Calu3 (cell line): ENCODE results near the gene C6orf120. TPM values are rescaled to one million over a fixed set of nuclear protein-coding genes. Genes with fewer than 3 reads are reported as not detected.

Source experiments
- BruUV-seq: library from RNA; stranded (reverse); fragments of 400-500 nt; replicated peaks from 2 replicates; lab custom pipeline; 2021; lab: Mats Ljungman, UMichigan
- CTCF ChIA-PET: fragments of 300-600 bp; sonication (Branson Sonifier 250); formaldehyde crosslinking; loops from one replicate; lab custom pipeline; 2022; ENCODE audit warnings: antibody characterized with exemption; lab: Charles Lee
- DNase-seq: peaks from one replicate; pipeline ENCODE4 v3.0.0; 2022
- H3K27ac Mint-ChIP-seq: one replicate; pipeline ENCODE4 v1.8.0; 2022; ENCODE audit warnings: mixed read lengths; ENCODE audit not compliant: unreplicated experiment
- H3K27me3 Mint-ChIP-seq: one replicate; pipeline ENCODE4 v1.8.0; 2022; ENCODE audit warnings: mixed read lengths; ENCODE audit not compliant: unreplicated experiment
- H3K36me3 Mint-ChIP-seq: one replicate; pipeline ENCODE4 v1.8.0; 2022; ENCODE audit warnings: mild to moderate bottlenecking, moderate library complexity, mixed read lengths; ENCODE audit not compliant: insufficient read depth, unreplicated experiment
- H3K4me1 Mint-ChIP-seq: one replicate; pipeline ENCODE4 v1.8.0; 2022; ENCODE audit warnings: mild to moderate bottlenecking, low read depth, mixed read lengths; ENCODE audit not compliant: unreplicated experiment
- H3K4me3 Mint-ChIP-seq: one replicate; pipeline ENCODE4 v1.8.0; 2022; ENCODE audit warnings: mild to moderate bottlenecking, low read depth, moderate library complexity, mixed read lengths; ENCODE audit not compliant: unreplicated experiment
- H3K9me3 Mint-ChIP-seq: one replicate; pipeline ENCODE4 v1.8.0; 2022; ENCODE audit warnings: low read depth, mixed read lengths; ENCODE audit not compliant: unreplicated experiment
- intact Hi-C: fragments of 100-400 bp; cut with micrococcal nuclease; formaldehyde crosslinking; loops from one replicate; pipeline ENCODE4 v1.10.0; 2022; ENCODE audit not compliant: unreplicated experiment
- total RNA-seq: library from RNA; stranded (reverse); gene quantifications from 2 replicates; pipeline ENCODE4 v1.2.3, GENCODE V29; 2022
- TF ChIP-seq, protein P1 (sequence below): fragments of 200-600 bp; IDR thresholded peaks from one replicate; pipeline ENCODE4 v1.8.0; 2022; ENCODE audit warnings: antibody characterized with exemption; ENCODE audit not compliant: unreplicated experiment

C6orf120 gene
- total RNA-seq, 1 experiment from 2014 or later: 20.9 TPM

DNA sequence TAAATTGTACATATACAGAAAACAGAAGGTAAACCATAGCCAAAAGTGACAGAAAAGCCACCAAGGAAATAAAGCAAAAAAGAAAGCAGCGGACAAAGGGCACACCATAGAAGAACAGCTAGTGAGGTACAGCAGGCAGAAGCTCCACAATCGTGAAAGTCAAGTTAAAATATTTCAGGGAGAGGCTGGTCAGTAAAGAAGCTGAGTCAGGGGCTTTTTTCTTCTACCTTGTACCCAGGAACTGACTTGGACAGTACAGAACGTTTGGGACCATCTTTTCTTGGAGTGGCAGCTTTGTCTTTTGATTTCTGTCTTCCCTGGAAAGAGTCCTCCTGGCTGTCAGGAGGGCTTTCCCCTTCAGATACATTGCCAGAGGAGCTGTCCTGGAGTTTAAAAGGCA, 8.1 kb downstream of the C6orf120 start:
- intact Hi-C loops: no loop called here
- TF ChIP-seq, protein P1, sequence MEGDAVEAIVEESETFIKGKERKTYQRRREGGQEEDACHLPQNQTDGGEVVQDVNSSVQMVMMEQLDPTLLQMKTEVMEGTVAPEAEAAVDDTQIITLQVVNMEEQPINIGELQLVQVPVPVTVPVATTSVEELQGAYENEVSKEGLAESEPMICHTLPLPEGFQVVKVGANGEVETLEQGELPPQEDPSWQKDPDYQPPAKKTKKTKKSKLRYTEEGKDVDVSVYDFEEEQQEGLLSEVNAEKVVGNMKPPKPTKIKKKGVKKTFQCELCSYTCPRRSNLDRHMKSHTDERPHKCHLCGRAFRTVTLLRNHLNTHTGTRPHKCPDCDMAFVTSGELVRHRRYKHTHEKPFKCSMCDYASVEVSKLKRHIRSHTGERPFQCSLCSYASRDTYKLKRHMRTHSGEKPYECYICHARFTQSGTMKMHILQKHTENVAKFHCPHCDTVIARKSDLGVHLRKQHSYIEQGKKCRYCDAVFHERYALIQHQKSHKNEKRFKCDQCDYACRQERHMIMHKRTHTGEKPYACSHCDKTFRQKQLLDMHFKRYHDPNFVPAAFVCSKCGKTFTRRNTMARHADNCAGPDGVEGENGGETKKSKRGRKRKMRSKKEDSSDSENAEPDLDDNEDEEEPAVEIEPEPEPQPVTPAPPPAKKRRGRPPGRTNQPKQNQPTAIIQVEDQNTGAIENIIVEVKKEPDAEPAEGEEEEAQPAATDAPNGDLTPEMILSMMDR: no peak
- H3K9me3 Mint-ChIP-seq: no peaks in the 10 kb centered on the region
- no peaks in the 10 kb centered on the region for H3K4me1 Mint-ChIP-seq
- H3K4me3 Mint-ChIP-seq: no peak overlapping the region
- no peaks in the 10 kb centered on the region for H3K27me3 Mint-ChIP-seq
- DNase-seq: no peak
- no TSS peak for BruUV-seq
- peaks cover 30% of the 10 kb centered on the region for H3K36me3 Mint-ChIP-seq
- no peak overlapping the region for H3K27ac Mint-ChIP-seq
- CTCF ChIA-PET: no interaction called here

DNA sequence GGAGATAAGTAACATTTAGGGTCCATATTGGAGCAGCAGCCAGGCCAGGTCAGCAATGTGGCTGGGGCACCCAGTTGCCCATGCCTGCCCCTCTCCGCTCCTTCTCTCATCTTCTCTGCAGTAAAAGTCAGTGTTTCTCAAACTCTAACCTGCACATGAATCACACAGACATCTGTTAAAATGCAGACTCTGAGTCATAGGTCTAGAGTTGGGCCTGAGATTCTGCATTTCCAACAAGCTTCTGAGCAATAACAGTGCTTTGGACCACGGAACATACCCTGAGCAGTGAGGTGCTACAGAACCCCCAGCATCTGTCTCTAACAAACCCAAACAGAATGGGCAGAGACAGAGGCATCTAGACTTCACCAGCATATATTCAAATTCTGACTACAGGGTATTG, 12.3 kb downstream of the C6orf120 start:
- Mint-ChIP-seq H3K27ac (no peak overlapping the region), H3K36me3 (peaks cover 28% of the 10 kb centered on the region), H3K4me3 (no peak overlapping the region), H3K9me3 (no peaks in the 10 kb centered on the region), H3K4me1 (peaks cover 4% of the 10 kb centered on the region), H3K27me3 (no peaks in the 10 kb centered on the region)
- BruUV-seq: no TSS peak
- DNase-seq: no peak
- TF ChIP-seq, protein P1: no peak
- CTCF ChIA-PET: no interaction called here
- intact Hi-C loops: no loop called here

DNA sequence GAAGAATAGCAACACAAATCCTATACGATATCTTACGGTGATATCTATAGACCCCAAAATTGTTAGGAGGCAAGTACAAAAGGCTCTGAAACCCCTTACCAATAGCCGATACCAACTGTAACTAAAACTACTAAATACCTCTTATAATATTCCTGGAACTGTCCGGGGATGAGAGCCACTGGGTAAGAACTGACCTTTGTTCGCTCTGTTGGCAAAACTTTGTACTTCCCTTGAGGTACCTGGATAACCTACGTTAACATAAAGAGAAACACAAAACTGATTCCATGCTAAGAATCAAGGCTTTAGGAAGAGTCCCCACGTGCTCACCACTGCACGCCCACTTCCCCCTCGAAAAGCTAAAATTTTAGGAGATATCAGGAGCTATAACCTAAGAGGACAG, 12.7 kb downstream of the C6orf120 start:
- Mint-ChIP-seq H3K36me3 (peaks cover 28% of the 10 kb centered on the region), H3K4me1 (peaks cover 8% of the 10 kb centered on the region), H3K27me3 (no peaks in the 10 kb centered on the region), H3K4me3 (no peak overlapping the region), H3K9me3 (no peaks in the 10 kb centered on the region), H3K27ac (no peak overlapping the region)
- BruUV-seq: no TSS peak
- DNase-seq: no peak
- TF ChIP-seq, protein P1: no peak
- CTCF ChIA-PET: no interaction called here
- intact Hi-C loops: no loop called here

DNA sequence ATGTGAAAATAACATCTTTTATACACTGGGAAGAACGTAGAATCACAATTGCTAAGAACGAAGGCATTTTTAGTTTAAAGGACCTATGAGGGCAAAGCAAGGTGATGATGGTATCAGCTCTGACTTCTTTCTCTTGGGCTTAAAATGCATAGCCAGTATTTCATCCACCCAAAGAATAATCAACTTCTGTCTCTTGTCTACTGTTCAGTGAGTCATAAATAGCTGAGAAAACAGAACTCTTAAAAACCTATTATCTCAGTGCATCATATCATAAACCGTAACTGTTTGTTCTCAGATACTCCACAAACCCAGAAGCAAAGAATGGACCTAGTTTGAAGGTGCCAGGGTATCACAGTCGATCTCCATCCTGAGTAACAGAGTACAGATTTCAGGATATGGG, 17.2 kb downstream of the C6orf120 start:
- Mint-ChIP-seq H3K27me3 (no peaks in the 10 kb centered on the region), H3K27ac (no peak overlapping the region), H3K4me1 (peaks cover 17% of the 10 kb centered on the region), H3K9me3 (no peaks in the 10 kb centered on the region), H3K36me3 (peaks cover 38% of the 10 kb centered on the region), H3K4me3 (no peak overlapping the region)
- BruUV-seq: no TSS peak
- no peak for DNase-seq
- CTCF ChIA-PET: no interaction called here
- intact Hi-C loops: no loop called here
- TF ChIP-seq, protein P1: no peak
